Astrocyte (in vitro differentiated cells and primary cell): ENCODE measurements around the gene ANKRD26.

Experiments
- CTCF ChIP-seq: IDR thresholded peaks from 2 replicates; pipeline ENCODE4 v1.5.1; 2011; ENCODE audit warnings: low read depth, mild to moderate bottlenecking, inconsistent platforms, low read length, moderate library complexity; ENCODE audit not compliant: insufficient read depth
- EZH2 ChIP-seq: IDR thresholded peaks from 2 replicates; pipeline ENCODE4 v1.6.1; 2012; ENCODE audit warnings: mild to moderate bottlenecking, low read length, inconsistent platforms; ENCODE audit not compliant: insufficient read depth

- no peak for TF ChIP-seq CTCF
- TF ChIP-seq EZH2: no peak
Measured at GRCh38 chr10:27099916-27100812, at the start of gene ANKRD26.
